Stimulated activated CD4-positive, alpha-beta T cell treated with anti-CD3 and anti-CD28 coated beads, Interleukin-2, amount 100 ng/mL, for 48 hours (primary cell): ENCODE results near the gene CA10.

Source experiments
- DNase-seq, 2 donors: peaks; one replicate each; pipeline ENCODE4 v3.0.0-alpha.2; 2020

Gene CA10

DNA sequence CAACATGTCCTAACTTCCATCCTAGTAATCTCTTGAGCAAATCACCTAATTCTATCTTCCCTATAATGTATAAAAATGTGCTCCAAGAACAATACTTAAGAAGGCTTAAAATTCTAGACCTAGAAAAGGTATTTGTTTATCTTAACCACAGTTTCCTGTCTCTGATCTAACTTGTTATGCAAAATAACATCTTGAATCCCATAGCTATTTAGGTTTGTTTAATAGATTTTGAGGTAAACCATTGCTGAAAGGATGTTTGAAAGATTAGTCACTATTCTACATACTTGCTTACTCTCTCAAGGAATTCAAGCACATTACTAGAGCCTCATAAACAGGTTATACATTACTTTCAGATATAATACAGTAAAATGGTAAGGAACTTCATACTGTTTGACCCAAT, 13.0 kb downstream of the CA10 start:
- DNase-seq, result no peak

DNA sequence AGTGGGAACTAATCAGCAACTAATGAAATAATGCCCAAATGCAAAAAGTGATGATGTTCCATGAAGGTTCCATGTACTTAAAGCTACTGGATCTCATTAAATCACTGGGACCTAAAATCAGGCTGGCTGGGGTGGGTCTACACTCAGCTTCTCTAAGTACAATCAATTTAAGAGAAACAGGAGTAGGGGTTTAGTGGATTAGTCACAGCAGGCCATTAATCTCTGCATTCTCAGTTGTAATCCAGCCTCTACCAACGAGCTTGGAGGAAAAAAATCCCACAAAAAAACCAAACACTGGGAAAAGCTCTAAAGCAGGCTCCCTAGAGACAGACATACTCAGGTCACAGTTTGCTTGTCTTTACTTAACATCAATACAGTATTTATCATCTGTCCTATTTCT, 15.0 kb downstream of the CA10 start:
- no peak for DNase-seq

DNA sequence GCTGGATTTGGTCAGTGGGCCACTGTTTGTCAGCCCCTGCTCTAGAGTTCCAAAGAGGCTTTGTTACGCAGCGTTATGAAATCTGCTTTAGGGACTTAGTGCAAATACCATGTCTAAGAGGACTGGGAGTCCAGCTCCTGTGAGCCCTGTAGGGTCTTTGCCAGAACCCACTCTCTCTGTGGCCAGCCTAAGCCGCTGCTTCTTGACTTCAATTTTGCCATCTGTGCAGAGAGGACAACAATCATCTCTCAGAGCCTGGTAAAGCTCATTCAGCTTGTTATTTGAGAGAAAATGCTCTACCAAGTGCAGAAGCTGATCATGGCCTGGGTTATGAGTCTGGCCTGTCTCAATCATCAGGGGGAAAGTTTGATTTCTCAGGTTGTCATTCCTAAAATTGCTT, 17.9 kb downstream of the CA10 start:
- no peak for DNase-seq

DNA sequence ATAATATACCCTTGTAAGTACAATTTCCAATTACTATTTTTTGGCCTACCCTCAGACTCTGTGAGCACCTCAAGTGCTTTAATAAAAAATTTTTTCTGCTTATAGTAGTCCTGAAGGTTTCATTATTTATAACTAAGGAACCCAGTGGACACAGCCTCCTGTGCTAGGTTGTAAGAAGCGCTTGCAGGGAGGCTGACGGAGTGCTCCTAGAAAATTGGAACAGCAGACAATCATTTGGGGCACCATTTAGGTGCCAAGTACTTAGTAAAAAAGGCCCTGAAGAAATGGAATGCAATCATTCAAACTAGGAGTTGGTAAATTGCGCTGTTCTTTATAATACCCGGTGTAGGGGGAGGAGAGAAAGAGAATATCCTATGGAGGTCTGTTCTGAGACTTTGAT, 19.8 kb downstream of the CA10 start:
- no peak for DNase-seq

DNA sequence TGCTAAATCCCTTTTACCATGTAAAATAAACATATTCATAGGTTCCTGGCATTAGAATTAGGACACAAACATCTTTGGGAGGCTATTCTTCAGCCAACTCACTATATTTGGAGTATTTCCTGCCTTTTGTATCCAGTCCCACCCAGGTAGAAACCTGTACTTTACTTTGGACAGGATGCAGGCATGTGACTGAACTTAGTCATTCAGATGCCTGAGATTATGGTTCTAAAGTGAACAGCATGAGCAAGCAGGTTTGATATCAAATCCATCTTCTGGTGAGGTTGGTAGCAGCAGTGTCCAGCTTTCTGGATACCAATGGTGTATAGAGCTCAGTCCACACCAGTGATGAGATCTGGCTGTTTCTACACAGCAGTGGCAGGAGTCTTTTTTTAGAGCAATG, 20.2 kb downstream of the CA10 start:
- DNase-seq, result no peak

DNA sequence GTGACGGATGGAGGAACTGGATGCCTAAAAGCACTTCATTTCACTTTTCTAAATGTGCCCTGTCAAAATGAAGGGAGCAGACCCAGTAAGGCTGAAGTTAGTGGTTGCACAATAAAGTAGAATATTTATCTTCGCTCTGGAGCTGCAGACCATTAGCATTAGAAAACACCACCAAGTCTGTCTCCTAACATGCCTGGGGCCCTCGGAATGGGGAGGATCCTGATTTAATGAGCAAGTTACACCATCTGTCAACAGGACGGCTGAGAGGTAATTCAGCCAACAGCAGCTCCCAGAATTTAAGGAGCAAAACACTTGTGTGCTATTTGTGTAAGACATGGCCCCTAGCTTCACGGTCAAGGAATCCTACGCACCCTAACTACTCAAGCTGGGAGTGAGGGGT, 22.3 kb downstream of the CA10 start:
- DNase-seq, result no peak

DNA sequence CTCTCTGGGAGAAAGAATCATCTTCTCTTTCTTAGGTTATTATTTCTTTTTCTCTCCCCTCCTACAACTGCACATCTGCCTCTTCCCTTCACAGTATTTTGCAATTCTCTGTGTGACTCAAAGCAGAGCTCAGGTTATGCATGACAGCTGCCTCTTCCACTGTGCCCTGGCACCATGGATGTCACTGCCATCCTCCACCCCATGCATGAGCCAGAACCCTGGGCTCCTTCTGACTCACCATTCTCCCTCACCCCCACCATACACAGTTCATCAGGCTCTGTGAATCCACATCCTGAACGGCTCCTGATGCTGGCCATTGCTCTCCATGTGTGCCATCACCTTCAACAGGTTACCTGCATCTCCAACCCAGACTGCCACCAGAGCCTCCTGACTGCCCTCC, 23.9 kb downstream of the CA10 start:
- no peak for DNase-seq

DNA sequence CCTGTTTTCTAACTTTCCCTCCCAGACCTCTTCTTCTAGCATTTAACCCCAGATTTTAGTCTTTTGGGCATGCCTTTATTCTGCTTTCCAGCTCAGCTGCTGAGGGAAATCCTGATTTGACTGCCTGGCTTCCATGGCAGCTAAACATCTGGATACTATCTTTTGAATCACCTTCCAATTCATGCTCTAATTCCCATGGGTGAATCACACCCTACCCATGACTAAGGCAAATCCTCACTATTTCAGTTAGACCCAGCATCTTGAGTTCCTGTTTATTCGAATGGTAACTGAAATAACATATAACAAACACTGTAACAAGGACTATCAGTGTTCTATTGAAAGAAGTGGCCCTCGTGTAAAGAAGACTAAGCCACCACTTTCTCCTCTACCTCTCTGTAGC, 29.8 kb downstream of the CA10 start:
- no peak for DNase-seq

DNA sequence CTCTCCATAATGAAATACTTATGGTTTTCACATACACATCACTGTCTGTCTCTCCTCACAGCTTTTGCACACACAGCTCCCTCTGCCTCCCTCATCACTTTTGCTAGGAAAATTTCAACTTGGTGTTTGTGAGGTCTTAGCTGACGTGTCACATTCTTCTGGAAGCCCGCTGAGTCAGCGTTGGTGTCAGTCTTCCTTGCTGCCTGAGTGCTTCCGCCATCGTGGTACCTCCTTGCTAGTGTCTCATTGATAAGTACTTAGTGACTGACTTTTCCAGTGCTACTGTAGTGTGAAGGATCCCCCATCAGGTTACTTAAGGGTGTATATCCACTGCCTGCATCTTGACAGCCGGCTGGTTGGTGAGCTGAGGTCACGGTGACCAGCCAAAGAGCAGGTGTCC, 33.5 kb downstream of the CA10 start:
- DNase-seq, result no peak

DNA sequence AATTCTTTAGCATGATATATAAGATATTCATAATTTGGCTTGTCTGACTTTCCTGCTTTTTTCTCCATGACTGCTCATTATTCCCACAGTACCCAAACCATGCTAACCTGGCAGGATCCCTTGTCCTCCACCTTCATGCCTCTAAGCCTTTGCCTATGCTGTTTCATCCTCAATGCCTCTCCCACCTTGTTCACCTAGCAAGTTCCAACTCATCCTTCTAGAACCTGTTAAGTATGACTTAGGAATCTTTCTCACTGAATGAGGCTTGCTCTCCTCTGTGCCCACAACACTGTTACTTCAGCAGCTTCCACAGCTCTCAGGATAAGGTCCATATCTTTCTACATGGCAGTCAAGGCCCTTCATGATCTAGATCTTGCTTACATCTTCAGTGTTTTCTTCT, 34.0 kb downstream of the CA10 start:
- no peak for DNase-seq

DNA sequence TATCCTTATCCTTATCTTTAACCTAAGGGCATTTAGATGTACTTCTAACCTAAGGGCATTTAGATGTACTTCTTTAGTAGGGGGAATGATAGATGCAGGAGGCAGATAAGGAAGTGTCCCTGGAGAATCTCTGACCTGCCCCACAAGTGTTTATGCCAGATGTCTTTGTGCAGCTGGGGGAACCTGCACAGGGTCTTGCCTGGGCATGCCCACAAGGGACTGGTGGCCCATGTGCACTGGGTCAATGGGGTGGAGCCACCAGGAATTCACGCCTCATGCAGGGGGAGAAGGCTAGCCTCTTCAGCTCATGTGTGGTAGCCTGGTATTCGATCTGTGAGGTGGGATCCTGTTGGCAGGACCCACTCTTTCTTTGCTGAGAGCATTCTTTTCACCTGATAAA, 38.0 kb downstream of the CA10 start:
- no peak for DNase-seq

DNA sequence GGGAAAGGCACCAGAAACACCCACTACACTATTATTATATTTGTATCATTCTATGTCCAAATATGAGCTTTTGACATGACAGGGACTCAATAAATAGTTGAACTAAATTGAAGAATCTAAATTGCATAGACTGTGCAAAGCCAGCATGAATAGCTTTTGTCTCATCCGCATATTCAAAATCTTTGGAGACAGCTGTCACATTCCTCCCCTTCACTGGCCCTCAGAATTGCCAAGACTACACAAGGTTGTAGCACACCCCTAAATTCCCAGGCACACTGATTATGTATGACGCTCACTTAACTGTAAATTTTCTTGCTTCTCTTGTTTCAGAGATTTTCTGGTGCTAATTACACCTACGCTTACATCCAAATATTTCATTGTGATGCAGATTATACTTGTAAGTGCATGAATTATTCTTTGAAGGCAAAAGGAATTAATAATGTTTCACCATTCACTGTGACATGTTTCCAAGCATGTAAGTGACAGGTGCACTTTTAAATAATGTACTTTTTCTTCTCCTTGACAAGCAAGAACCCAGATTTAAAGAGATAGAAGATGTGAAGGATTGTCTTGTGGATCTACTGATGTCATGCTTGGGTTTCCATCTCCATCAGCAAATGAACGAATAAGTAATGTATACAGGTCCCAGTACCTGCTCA, 47.5 kb downstream of the CA10 start:
- no peak for DNase-seq

DNA sequence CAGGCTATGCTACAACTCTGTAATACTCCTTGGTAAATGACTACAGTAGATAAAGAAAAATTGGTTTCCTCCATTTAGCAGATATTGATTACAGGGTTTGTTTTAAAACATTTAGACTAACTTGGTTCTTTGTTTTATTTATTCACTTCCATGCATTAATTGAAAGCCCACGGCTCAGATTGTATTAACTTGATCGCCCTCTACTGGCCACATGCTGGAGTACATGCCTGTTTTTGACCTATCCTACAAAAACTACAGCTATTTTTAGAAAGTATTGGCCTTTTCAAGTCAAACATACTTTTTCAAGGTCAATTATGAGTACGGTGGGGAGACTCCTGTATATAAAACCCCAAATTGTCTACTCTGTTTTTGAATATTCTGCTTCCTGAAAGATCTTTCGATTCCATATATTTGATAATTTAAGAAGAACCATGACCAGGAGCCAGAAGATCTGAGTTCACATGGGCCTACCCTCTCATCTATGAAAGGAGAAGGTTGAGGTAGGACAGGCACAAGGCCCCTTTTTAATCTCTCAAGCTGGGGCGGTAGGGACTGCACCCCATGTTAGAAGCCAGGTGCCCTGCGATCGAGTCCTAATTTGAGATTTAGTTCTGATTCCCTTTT, 51.8 kb downstream of the CA10 start:
- peak; percentile 22 to 42 for DNase-seq

DNA sequence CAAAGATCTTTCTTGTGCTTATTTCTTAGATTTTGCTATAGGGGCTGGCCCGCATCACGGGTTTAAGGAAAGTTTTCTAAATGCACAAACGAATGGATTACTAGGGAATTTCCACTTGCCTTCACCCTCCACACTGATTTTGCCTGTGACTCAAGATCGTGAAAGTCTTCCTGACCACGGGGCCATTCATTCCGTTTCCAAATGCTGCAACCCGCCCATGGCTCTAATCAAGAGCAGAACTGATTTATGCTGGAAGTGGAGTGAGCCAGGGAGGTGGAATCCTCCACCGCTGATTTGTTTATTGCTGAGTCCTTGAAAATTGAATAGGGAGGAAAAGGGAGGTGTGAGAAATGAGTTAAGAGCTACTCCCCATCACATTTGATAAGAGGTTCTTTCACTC, 52.4 kb downstream of the CA10 start:
- DNase-seq, result no peak

DNA sequence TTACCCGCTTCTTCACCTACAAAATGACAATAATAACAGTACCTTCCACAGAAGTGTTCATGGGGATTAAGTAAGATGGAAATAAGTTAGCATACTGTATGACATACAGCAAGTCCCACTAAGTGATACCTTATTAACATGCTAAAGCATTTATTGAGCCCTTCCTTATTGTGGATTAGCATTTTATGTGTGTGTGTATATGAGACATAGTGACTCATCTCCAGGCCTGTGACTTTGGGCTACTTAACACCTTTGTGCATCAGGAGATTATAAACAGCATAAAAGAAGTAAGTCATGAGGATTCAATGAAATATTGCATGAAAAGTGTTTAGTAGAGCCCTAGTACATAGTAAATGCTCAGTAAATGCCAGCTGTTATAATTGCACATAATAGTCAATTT, 52.9 kb downstream of the CA10 start:
- DNase-seq, result no peak

DNA sequence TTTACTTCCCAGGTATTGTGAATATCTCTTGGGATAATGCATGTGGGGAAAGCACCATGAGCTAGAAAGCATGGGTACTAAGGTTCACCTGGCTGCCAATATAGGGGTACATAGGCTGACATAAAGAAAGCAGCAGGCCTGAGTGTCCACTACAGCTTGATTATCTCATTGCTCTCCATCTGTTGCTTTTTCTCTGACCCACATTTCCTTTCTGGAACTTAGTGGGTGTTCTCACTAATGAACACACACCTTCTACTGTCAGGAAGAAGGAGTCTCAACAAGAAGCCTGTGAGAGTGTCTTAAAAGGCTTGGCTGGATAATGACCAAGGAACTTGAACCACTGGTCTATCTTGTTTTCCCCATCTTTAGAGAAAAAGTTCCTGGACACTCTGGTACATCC, 62.5 kb downstream of the CA10 start:
- DNase-seq, result no peak

DNA sequence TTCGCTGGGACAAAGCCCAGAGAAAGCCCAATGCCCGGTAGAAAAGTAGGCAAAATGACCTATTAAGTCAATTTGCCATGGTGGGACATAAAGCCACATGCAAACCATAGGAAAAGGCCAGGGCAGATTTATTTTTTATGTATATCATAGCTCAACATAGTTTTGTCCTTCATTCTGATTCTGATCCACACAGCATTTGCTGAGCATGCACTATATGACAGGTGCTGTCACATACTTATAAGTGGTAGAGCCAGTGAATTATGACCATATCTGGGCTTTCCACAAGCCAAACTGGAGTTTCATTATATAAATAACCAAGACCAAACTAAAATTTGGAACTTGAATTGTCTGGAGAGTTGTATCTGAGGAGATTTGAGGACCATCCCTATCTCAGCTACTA, 74.3 kb downstream of the CA10 start:
- no peak for DNase-seq

DNA sequence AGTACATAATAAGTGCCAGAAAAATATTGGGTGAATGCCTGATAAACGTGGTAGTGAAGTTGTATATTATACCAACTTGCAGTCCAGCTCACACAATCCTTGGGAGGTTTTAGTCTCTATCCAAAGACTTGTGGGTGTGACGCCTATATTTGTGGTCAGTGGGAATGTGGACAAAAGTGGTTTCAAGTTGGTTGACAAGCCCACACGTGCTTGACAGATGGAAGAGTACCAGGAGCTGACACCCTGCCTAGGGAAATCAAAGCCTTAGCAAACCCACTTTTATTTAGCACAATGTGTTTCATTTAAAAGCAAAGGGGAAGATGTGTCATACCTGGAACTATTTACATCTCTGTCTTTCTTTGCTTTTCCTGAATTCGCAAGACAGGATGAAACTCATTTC, 79.0 kb downstream of the CA10 start:
- no peak for DNase-seq

DNA sequence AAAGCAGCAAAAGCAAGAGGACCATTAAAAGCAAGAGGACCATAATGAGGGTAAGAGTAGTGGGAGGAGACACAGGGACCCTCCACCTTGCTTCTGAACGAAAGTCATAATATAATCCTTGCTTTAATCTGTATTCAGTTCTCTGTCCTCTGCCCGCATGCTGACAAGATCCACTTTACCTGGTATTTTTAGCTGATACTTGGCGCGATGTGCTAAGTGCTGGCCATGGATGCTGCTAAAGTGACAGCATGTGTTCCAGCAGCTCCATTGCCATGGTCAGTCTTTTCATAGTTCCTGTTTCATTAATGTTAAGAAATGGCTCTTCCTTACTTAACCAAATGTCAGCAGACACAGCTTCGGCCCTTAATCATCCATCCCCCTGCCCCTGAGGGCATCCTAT, 86.8 kb downstream of the CA10 start:
- no peak for DNase-seq

DNA sequence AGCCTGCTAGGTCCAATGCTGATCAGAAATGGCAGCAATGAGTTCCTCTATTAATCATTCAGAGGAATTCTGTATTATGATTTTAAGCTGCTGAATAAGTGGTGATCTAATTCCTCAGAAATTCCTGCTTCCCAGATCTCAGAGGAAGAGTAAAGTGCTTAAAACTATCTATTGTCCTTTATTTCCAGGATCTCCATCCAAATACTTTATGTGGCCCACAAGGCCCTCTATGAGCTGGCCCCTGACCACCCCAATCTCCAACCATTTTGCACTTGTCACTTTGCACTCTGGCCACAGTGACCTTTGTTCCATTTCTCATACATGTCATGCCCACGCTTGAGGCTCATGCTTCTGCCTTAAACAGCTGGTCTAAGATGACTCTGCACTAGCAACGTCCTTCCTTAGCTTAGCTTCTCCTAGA, 93.7 kb downstream of the CA10 start:
- no peak for DNase-seq

DNA sequence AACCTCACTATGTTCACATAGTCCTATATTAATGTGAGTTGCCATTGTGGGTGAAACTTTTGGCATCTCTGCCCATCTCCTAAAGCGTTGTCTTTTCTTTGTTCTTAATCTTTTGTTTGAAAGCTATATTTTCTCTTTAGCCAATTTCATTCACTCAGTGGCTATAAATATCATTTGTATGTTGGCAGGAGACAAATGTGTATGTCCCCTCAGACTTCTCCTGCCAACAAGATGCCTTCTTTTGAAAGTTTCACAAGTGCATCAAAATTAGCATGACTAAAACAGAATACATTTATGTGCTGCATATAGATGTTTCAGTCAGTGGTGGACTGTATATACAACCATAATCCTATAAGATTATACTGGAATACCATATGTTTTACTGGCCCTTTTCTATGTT, 109.0 kb downstream of the CA10 start:
- no peak for DNase-seq

DNA sequence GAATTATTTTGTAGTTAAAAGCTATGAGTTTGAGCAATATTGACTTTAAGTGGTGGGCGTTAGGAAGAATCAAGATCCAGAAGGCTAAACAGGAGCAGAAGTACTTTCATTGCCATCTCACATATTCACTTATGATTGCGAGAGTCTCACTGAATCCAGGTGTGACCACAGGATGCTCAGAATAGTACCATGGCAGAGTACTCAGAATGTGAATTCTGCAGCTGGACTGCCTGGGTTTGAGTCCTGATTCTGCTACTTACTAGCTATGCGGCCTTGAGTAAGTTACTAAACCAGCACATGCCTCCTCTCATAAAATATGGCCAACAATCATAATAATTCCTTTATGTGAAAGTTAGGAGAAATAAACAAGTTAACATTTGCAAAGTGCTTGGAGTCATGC, 109.5 kb downstream of the CA10 start:
- DNase-seq, result no peak

DNA sequence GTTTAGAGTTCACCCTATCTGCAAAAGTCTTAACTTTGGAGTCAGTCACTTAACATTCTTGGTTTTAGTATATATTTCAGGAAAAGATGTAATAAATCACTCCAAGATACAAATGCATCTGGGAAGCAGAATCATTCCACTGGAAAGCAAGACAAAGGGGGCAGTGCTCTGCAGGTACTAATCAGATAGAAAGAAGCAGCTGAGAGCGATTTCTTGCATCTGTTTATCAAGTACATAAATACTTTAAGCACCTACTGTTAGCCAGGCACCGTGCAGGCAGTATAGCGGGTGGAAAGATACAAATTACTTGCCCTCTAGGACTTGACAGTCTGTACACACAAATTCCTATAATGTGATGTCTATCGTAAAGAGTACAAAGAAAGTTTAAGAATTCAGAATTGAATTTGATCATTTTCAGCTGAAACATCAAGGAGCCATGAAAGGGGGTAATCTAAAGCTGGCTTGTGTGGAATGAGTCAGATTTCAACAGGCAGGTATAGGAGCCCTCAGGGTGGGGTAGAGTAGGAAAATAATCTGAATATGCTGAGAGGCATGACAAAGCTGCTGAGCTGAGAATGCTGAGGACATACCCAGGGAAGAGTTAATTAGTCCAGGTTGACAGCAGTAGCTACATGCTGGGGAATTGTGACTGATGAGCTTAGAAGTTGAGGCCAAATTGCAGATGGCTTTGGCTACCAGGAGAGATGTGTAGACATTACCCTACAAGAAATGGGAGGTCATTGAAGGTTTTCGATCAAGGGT, 110.2 kb downstream of the CA10 start:
- no peak for DNase-seq

DNA sequence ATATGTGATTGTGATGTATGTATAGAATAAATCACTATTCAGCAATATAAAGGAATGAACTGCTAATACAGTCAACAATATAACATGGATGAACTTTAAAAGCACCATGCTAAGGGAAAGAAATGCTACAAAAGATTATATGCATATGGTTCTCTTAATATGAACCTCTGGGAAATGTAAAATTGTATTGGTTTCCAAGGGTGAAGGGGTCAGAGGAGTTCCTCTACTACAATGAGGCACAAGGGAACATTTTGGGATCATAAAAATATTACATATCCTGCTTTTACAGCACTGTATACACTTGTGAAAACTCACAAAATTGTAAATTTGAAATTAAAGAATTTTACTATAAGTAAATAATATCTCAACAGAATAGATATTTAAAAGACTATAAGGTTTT, 111.4 kb downstream of the CA10 start:
- no peak for DNase-seq
